Measurements from ENCODE around the gene KRTAP5-2.

GRCh38 chr11:1581976-1582375 lies 16.1 kb downstream of the KRTAP5-2 start:
- no peak for TF ChIP-seq POLR2A (IDR thresholded peaks at IDR 0.05)
- TF ChIP-seq, protein P1, sequence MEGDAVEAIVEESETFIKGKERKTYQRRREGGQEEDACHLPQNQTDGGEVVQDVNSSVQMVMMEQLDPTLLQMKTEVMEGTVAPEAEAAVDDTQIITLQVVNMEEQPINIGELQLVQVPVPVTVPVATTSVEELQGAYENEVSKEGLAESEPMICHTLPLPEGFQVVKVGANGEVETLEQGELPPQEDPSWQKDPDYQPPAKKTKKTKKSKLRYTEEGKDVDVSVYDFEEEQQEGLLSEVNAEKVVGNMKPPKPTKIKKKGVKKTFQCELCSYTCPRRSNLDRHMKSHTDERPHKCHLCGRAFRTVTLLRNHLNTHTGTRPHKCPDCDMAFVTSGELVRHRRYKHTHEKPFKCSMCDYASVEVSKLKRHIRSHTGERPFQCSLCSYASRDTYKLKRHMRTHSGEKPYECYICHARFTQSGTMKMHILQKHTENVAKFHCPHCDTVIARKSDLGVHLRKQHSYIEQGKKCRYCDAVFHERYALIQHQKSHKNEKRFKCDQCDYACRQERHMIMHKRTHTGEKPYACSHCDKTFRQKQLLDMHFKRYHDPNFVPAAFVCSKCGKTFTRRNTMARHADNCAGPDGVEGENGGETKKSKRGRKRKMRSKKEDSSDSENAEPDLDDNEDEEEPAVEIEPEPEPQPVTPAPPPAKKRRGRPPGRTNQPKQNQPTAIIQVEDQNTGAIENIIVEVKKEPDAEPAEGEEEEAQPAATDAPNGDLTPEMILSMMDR (IDR thresholded peaks at IDR 0.05): no peak
